Effector CD8-positive, alpha-beta T cell (primary cell): Measurements from ENCODE around the gene CAMK2N1.
"Not testable (repeated sequence)": the region's sequence is repeated elsewhere in the genome, so short reads cannot be mapped to it uniquely, and the experiment has no call there.

ENCODE experiments used
- DNase-seq: peaks from one replicate; lab custom pipeline; 2025; lab: John Stamatoyannopoulos, UW

CAMK2N1 gene

DNA sequence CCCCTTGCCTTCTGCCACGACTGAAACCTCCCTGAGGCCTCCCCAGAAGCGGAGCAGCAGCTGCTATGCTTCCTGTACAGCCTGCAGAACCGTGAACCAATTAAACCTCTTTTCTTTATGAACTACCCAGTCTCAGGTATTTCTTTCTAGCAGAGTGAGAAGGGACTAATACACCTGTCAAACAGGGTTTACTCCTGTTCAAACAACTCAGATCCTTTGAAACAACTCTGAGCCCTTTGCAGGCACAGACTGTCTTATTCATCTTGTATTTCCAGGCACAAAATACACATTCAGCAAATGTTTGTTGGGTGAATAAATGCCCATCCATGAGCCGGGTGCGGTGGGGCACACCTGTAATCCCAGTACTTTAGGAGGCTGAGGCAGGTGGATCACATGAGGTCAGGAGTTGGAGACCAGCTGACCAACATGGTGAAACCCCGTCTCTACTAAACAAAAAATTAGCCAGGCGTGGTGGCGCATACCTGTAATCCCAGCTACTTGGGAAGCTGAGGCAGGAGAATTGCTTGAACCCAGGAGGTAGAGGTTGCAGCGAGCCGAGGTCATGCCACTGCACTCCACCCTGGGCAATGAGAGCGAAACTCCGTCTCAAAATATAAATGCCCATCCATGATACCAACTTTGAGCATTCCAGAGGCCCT lies 10.8 kb upstream of the CAMK2N1 start:
- DNase-seq: not testable (repeated sequence)

DNA sequence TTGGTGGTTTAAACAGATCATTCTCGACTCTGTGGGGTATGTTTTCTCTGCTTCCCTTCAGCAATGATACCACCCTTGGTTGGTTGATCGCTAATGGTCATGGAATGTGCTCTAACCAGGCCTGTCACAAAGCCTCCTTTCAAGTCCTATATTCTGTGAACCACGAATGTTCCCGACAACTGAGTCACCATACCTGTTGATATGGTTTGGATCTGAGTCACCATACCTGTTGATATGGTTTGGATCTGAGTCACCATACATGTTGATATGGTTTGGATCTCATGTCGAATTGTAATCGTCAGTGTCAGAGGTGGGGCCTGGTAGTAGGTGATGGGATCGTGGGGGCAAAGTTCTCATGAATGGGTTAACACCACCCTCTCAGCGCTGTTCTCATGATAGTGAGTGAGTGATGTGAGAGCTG lies 10.2 kb upstream of the CAMK2N1 start:
- DNase-seq: no peak

DNA sequence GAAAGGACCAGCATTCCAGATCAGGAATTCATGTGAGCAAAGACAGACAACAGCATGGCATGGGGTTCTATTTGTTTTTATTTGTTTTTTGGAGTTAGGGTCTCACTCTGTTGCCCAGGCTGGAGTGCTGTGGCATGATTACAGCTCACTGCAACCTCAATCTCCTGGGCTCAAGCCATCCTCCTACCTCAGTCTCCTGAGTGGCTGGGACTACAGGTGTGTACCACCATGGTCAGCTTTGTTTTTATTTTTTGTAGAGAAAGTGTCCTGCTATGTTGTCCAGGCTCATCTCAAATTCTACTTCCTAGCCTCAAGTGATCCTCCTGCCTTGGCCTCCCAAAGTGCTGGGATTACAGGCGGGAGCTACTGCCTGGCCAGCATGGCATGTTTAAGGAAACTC lies 9.7 kb upstream of the CAMK2N1 start:
- no peak for DNase-seq

DNA sequence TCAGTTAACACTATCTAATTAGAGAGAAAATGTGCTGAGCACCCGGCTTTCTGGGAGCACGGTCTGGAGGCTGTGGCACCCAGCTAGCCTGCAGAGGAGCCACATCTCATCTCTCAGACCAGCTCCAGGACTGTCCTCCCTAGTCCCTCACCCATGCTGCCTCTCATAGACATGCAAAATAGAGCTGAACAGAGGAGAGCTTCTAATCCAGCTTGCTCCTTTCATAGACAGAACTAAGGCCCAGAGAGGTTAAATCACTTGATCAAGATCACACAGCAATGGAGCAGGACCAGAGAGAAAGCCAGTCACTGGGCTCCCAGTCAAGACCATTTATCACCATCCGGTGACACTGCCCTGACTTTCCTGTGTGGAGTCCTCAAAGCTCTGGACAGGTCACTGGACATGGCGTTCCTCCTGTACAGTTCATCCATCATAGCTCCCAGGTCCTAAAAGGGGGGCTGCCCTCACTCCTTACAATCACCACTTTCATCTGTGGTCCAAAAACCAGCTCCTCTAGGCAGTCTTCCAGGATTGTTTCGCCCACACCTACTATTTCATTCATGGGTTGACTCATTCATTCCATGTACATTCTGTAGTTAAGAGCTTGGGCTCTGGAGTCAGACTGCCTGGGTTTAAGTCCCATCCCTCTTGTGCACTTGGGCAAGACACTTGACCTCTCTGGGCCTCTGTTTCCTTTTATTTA lies 8.8 kb upstream of the CAMK2N1 start:
- no peak for DNase-seq

DNA sequence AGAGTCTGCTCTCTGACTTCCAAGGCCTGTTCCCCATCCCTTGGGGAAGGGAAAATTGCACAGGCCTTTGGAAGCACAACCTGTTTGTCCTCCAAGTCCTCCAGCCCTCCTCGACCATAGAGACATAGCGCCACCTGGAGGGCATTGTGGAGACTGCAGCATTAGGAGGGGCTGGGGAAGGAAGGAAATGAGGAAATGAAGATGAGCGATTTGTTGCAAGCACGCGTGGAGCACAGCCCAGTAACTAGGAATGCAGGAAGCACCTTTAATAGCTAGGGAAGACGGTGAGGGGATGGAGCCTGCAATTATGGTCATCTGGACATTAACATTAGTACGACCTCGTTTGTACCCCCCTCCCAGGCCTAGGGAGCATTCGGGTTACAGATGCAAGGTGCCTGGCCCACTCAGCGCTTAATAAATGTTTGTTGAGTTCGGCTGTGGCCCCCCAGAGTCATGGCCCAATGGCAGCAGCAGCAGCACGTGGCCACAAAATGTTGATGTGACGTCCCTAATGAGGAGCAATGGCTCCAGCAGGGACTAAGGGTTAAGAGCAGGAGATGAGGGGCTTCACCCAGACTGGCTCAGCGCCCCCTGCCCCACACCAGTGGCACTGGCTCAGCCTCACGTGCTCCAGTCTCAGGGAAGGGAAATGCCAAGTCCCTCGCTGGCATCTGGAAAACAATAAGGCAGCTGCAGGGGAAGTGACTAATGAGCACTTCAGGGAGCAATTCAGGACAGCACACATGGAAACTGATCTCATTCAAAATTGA lies 8.0 kb upstream of the CAMK2N1 start:
- peak; percentile 79 for DNase-seq

DNA sequence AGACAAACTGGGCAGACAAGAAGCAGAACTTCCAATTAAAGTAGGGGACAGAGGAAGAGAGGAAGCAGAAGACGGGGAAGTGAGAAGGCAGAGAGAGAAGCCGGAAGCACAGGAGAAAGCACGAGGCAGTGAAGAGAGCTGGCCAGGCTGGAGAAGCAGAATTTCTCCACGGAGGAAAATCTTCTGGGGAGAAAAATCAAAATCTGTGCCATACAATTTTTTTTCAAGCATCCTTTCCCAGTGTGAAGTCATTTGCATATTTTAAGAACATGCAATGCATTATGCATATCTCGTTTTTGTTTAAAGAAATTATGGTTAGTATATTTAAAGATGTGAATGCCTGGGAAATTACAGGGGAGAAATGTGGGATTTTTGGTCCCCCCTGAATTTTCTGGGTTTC lies 7.3 kb upstream of the CAMK2N1 start:
- DNase-seq: no peak

DNA sequence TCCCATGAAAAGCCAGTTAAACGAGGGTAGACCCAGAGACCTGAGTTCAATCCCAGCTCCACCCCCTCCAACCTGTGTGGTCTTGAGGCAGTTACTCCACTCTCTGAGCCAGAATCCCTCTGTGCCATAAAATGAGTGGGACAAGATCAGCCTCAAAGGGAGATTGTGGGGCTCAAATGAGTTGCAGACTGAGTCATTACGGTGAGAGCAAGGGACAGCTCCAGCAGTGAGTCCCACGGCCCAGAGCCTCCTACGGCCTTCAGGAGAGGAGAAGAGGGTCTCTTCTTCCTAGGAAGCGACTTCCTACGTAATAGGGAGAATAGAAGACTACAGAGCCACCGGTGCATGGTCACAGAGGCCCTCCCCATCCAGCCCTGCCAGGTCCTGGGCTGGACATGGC lies 6.7 kb upstream of the CAMK2N1 start:
- no peak for DNase-seq

DNA sequence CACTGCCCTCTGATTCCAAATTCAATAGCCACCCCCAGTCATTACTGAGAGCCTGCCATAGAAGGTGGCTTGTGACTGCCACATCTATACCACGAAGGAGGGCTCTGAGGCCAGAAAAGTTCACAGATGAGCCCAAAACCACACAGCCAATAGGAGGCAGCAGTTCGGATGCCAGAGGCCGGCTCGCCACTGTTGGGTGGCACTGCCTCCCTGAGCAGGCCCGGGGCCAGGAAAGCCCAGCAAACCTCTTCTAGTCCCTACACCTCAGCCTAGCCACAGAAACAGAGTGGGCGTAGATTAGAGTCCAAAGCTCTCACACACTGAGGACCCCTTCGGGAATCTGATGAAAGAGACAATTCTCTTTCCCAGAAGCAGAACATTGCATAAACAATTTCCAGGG lies 5.9 kb upstream of the CAMK2N1 start:
- DNase-seq: no peak

DNA sequence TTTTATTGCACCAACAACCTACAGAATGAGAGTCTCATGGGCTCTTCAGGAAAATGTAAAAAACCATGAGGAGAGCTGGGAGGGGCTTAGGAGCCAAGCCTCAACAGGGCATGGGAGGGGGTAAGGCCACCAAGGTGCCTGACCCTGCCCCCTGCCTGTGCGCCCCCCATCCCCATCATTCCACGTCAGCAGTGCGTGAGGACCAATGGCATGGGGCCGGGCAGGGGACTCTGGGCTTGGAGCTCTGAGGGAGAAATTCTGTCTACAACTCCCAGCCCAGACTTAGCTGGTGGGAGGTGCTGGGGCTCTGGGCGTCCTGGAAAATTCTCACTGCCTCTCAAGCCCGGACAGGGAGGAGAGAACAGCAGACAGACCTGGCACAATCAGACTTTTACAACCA lies 5.2 kb upstream of the CAMK2N1 start:
- no peak for DNase-seq

DNA sequence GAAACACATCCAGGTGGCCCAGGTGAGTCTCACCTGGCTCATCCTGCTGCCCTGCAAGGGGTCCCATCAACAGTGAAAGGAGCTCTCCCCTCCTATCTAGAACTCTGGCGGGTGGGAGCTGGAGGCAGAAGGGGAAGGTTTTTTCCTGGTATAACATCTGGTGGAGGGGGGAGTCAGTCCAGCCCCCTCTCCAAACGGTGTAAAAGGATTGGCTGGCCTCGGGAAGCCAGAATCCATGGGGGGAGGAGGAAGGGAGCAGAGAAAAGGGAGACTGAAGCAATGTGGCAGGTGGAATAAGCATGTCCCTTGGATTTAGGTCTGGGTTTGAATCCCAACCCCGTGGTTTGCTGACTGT lies 1.2 kb upstream of the CAMK2N1 start:
- no peak for DNase-seq

DNA sequence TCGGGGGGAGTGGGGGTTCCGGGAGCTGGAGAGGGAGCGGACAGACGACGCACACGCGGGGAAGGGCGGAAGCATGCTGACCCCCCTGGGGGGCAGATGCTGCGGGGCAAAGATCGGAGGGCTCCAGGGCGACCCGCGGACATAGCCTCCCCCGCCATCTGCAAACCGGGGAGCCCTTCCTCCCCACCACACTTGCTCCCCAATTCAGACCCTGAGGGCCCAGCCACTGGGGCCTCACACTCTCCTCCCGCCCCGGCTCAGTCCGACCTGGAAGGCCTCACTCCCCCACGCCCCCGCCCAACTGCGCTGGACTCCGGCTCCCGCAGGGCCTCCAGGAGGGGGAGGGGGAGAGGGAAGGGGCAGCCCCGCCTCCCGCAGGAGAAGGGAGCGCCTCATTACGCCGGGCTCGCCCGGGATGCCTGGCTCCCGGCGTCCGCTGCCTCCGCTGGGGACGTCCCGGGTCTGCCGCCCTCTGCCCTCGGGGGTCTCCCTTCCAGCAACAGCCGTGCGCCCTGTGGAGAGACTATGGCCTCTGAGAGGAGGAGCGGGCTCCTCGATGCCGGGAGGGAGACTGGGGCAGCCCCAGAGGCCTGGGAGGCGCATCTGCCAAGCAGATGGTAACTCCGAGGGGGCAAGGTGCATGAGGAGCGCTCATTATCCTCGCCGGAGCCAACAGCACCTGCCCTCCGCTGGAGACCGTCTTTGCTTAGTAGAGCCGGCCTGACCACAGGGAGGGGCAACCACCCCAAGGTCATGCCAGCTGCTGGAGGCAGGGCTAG lies 636 bp upstream of the CAMK2N1 start:
- no peak for DNase-seq

DNA sequence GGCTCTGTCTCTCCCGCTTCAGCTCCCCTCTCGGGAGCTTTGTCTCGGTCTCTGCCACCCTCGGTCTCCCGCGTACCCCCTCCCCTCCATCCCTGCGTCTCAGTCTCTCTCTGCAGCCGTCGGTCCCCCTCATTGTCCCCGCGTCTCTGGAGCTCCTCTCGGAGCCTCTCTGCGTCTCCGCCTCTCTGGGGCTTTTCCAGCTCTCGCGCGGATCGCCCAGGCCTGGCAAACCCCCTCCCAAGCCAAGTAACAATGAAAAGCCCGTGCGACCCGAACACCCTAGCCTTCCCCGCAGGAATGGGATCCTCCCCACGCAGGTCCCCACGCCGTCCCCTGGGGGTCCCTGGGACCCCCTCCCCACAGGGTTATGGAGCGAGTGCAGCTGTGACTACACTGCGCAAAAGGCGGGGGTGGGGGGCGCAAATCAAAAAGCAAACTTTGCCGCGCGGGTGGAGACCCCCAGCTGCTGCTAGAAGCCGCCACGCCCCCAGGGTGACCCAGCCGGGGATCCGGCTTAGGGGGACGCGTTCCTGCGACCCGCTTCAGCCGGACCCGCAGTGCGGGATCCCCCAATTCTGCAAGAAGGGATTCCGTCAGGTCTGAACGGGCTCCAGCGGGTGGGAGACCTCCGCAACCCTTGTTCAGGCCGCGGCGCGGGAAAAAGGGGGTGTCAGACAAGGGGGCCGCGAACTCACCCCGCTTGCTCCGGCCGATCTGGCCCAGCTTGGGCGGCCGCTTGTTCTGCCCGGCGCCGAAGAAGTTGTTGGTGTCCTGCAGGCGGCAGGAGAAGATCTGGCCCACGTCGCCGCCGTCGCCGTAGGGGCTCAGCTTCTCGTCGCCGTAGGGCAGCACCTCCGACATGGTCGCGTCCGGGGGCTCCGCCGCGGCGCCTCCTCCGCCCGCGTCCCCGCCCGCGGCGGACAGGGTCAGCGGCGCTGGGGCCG lies 1.2 kb downstream of the CAMK2N1 start:
- no peak for DNase-seq

DNA sequence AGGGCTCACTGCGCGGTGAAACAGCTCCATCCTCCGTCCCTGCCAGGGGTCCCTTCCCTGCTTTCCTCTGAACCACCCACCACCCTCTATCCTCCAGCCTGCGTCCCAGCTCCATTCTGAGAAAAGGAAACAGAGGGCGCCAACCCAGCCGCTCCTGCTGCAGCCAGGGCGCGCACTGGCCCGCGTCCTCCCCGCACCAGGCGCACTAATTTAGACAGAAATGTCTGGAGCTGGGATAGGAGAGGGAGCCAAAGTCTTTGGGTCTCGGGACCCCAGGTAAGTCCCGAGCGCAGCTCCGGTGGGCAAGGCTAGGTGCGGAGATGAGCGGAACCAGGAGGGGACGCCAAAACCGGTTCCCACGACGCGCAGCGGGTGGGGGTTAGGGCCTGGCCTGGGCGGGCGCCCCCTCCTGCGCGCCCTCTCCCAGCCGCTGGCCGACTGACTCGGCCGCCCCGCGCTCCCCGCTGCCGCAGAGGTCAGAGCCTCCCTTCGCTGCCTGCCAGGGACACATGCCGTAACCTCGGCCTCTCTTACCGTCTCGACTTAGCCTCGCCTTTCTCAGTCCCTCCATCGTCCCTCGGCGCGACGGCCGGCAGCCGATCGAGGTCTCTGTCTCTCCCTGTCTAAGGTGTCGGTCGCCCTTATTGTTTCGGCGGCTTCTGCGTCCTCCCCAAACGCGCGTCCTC lies 2.0 kb downstream of the CAMK2N1 start:
- DNase-seq: no peak

DNA sequence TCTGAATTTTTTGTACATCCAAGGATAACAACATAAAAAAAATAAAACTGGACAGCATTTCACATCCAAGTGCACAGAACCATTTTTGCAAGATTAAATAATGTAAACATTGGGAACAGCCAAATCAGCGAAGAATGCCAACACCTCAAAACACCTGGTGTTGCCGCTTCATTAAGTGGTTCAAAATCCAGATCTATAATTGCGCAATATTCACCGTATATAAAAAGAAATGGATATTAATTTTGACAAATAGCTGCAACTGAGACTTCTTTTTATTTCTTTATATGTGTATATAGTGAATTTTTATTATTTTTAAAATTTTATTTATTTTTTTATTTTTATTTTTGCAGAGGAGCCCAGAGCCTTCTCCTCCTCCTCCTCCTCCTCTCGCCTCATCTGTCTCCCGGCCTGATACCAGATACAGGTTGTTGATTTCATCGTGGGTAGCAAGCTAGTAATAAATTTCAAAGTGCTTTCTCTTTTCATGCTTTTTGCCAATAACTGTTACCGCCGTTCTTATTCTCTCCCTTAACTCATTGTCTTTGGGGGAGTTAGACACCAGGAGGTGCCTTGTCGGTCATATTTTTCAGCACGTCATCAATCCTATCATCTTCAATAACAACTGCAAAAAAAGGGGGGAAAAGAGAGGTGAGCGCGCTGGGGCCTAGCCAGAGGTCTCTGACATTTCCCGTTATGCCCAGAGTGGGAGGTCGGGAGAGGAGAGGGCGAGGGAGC lies 2.7 kb downstream of the CAMK2N1 start:
- DNase-seq: no peak

DNA sequence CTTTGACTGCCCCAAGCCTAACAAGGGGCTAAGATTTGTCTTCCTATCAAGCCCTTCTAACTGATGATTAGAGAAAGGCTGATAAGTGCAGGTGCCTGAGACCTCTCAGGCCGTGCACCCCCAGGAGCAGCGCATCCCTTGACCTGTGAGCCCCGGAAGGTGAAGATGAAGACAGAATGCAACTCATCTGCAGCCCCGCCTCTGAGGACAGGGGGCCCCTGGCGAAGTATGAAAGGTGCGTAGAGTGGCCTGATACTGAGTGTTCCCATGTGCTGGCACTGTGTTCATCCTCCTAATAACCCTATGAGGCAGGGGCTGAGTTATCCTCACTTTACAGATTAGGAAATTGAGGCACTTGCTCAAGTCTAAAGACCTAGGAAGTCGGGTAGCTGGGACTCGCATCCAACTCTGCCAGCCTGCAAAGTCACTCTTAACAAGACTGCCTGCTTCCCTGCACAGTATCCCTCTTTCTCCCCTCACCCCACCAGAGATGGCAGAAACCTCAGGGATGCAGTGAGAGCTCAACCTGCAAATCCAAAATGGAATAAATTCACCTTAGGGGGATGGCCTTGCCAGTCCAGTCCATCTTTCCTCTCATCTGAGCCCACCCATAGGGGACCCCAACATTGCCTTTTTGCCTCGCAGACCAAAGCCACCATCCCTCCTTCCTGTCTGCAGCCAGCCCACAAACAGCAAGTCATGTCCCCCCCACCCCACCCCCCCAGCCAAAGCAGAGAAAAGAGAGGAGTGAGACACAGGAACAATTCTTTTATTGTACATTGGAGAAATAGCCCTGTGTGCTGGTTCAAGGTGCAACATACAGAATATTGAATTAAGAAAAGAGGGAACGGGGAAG lies 4.1 kb downstream of the CAMK2N1 start:
- DNase-seq: no peak

DNA sequence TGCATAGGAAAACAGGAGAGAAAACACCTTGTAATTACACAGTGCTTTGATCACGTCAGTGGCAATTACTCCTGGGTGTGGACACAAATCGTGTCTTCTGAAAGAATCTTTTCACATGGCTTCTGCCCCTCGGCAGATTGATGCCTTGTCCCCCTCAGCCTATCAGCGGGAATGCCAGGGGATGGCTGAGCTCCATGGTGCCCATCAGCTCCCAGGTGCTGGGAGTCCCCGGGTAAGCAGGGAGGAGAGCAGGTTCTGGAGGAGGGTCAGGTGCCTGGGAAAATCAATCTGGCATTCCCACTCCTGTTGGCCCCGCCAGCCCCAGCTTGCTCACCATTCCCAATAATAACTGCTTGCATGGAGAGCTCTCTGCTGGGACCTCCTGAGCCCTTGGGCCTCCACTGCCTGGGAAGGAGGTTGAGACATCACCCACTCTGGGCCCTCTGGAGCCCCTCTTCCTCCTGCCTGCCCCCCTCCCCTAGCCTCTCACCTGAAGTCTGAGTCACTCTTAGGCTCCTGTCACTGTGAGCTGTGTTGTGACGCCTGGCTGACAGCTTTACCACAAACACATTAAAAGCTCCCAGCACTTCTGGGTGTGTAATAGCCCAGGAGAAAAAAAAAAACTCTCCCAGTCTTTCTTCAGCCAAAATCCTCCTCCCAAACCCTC lies 4.9 kb downstream of the CAMK2N1 start:
- DNase-seq: no peak

DNA sequence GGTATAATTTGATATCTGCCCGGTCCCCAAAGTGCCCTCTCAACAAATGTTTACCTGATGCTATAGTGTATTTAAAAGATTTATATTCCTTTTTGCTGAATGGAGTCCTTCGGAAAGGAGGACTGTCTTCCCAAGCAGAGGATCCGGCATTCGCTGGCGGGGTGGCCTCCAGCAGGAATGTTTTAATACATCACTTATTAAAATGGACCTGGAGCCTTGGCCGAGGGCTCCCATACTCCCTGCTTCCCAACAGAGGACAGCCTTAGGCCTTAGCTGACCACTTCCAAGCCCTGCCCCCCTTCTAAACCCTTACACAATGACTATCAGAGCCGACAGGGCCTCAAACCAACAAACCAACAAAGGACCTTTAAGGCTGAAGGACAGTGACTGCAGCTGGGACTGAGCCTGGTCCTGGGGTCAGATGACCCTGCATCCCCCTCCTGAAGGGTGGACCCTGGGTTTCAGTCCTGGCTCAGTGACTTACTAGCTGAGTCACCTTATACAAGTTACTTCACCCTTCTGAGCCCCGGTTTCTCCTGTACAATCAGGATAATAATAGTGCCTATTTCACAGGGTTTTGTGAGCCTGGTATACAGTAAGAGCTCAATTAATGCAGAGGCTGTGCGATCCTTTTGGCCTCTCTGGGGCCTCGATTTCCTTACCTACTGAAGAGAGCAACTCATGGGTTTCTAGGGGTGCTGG lies 5.6 kb downstream of the CAMK2N1 start:
- no peak for DNase-seq

DNA sequence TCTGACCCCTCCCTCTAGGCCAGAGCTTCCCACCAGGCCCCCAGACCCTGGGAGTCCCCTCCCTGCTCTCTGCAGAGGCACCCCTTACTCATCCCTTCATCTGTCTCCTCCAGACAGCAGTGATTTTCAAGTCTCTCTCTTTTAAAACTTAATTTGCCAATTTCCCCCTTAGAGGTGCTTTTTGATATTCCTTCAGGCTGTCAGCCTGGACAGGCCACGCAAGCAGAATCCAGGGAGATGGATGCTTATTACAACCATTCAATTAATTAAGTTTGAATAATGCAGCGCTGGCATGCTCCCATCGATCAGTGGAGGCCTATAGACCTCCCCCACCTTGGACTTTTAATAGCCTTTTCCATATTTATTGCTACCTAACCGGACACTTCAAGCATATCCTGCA lies 6.2 kb downstream of the CAMK2N1 start:
- no peak for DNase-seq
